Measurements from ENCODE around the gene AUTS2. TPM values are rescaled to one million over a fixed set of nuclear protein-coding genes. Genes with fewer than 3 reads are reported as not detected.

Gene AUTS2
- total and polyA plus RNA-seq, 2 of the 8 experiments (the other 6 are each of a cell fraction or from before 2014, with no cell fraction given): 25.9 to 101 TPM

GRCh38 chr7:70681469-70682350, 1083.4 kb downstream of the AUTS2 start (continued):
- no peak for TF ChIP-seq EZH2 (IDR thresholded peaks at IDR 0.05; ENCODE audit: low read depth, low read length, severe bottlenecking)
- TF ChIP-seq GABPA (IDR thresholded peaks at IDR 0.05; ENCODE audit: borderline replicate concordance, insufficient read depth, low read length): no peak
- TF ChIP-seq SIX5 (IDR thresholded peaks at IDR 0.05; ENCODE audit: low read depth, low read length): no peak
- TF ChIP-seq TCF12 (IDR thresholded peaks at IDR 0.05; ENCODE audit: low read depth, low read length): no peak
